ENCODE data around the gene NOXO1.

DNA sequence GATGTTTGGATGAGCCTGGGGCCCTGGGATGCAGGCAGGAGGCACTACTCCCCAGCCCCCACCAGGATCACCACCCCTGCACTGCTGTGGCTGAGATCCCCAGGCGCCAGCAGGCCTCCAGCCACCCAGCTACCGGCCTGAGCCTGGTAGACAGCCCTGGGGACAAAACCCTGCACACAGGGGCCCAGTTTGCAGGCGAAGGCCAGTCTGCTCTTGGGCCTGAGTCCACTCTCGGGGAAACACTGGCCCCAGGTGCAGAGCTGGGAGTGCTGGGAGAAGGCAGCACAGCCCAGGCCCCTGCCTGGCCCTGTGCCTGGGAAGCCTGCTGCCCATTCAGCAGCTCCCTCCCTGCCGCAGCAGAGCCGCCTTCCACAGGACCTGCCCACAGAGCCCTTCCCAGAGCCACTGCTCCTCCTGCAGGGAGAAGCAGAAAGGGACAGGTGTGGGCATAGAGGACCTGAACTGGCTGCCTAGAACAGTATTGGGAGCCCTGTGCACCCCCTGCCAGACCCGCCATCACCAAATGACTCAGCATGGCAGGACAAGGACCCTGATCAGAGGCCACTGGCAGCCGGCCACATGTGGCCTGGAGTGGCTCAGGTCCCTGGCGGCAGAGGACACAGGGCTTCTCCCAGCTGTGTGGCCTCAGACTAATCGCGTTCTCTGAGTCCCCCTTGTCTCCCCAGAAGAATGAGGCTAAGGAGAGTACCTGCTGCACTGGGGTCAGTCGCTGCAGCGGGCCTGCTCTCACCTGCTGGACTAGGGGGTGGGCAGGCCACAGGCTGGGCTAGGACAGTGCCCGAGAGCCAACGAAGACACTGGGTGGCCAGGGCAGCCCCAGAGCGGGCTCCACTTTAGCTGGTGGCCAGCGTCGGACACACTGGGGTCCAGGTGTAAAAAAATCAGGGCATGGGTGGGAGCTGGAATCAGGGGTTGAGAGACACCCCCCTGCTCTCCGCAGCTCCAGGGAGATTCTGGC, 48.9 kb downstream of the NOXO1 start:
- no peak for TF ChIP-seq GATA3 (IDR thresholded peaks at IDR 0.05; ENCODE audit: low read depth, low read length)
- no peak for TF ChIP-seq GATA2 (IDR thresholded peaks at IDR 0.05; ENCODE audit: low read depth, low read length)

Data from SH-SY5Y (cell line).